Central memory CD4-positive, alpha-beta T cell (primary cell): ENCODE data around the gene CLEC5A.
"Not testable (repeated sequence)": the region's sequence is repeated elsewhere in the genome, so short reads cannot be mapped to it uniquely, and the experiment has no call there.

ENCODE experiments used
- DNase-seq: peaks from one replicate; pipeline ENCODE4 v3.0.0; 2022

CLEC5A gene

GRCh38 chr7:141945356-141945755 lies 1.4 kb downstream of the CLEC5A start:
- no peak for DNase-seq

DNA sequence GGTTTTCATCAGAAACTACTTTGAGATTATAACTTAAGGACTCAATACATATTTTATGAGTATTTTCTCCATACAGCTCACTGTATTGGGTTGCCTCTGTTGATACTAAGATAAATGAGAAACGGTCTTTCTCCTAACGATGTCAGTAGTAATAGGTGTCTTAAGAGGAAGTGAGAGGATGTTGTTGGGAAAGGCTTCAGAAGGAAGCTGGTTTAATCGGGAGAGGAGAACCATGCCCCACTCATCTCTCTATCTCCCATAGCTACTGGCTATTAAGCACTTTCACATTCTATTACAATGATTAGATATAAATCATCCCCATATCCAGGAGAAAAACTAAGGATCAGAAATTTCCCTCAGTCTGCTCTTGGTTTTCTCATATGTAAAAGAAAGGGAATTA lies 2.0 kb downstream of the CLEC5A start:
- no peak for DNase-seq

GRCh38 chr7:141943846-141944245 lies 2.9 kb downstream of the CLEC5A start:
- no peak for DNase-seq

- DNase-seq = no peak
These were observed 5.7 kb downstream of the CLEC5A start for GRCh38 chr7:141941075-141941474.

GRCh38 chr7:141930211-141930610 lies 16.6 kb downstream of the CLEC5A start:
- DNase-seq = no peak

GRCh38 chr7:141928845-141929195 lies 18.0 kb downstream of the CLEC5A start:
- no peak for DNase-seq

DNA sequence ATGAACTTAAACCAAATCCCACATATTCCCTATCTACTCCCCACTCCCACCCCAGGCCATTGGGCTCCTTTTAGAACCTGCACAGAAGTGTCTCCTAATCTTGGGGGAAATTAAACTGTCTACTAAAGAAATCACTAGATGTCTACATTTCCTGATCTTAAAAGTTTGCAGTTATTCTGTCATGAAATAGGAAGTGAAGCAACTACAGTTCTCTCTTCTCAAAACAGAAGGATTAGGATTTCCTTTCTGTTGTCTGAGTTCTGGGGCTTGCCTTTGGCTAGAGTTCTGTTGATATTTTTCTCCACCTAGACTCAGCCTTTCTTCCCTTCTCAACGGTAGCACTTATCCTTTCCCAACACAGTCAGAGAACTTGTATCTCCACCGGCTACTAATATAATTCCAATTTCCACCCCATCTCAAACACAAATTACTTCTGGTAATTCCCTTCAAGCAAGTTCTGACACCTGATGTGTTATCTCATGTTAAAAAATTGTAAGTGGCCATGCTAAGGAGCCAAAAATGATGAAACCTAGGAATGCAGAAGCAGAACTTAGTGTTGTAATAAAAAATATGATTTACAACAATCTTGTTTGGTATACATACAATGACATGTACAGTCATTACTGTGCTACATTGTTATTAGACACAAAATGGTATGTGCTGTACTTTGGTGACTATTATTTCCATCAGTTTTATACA lies 18.5 kb downstream of the CLEC5A start:
- DNase-seq = no peak

DNA sequence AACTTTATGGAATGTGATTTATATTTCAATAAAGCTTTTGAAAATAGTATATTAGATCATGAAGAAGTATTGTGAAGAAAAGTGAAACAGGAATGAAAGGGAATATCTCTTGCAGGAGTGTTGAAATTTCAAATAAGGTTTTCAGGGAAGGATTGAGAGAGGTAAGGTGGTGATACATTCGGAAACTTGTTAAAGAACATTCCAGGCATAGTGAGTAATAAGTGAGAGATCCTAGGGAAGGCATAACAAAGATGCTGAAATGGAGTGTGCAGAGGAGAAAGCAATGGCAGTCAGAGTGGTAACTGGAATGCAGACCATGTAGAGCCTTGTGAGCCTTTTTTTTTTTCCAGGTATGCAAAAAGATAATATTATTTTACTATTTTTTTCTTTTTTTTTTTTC lies 26.5 kb downstream of the CLEC5A start:
- DNase-seq = no peak

DNA sequence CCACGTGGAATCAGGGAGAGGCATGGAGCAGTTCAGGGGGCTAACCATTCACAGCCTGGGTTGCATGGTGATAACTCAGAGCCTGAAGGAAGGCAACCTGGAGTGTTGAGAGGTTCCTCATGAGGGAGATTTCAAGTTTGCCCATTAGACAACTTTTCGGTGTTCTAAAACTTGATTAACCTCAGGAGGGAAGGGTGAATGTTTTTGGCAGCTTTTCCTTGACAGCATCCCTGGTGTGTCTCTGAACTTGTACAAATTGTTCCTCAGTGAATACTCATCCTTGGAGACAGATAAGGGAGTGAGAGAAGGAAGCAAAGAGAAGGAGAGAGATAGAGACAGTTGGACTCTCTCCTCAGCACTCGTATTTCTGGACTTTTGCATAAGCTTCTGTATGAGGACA lies 30.7 kb downstream of the CLEC5A start, which contains the start of gene OR9A4:
OR9A4 (plus strand) TSS at position 301 of the 400 bp plus-strand sequence. CDS start 2,477 bp downstream, outside the sequence.
- DNase-seq = no peak

DNA sequence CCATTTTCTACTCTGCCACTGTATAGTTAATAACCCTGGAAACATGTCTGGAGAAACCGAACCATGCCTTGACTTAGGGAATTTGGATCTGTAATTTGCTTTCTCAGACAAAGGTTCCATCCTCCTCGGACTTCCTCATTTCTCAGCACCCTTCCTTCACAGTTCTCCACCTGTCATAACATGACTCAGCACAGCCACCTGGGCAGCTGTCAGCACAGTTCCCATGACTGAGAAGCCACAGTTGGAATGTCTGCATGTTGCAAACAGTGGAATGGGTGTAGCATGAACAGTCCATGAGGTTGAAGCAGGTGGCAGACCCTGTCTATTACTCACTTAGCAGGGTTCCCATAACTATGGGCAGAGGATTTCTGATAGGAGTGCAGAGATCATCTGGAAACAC lies 31.2 kb downstream of the CLEC5A start:
- no peak for DNase-seq

- DNase-seq = no peak
These were observed 35.4 kb downstream of the CLEC5A start for GRCh38 chr7:141911391-141911790.

- no peak for DNase-seq
These were observed 40.5 kb downstream of the CLEC5A start for GRCh38 chr7:141906285-141906684.

GRCh38 chr7:141899366-141899765 lies 47.4 kb downstream of the CLEC5A start:
- DNase-seq = not testable (repeated sequence)

DNA sequence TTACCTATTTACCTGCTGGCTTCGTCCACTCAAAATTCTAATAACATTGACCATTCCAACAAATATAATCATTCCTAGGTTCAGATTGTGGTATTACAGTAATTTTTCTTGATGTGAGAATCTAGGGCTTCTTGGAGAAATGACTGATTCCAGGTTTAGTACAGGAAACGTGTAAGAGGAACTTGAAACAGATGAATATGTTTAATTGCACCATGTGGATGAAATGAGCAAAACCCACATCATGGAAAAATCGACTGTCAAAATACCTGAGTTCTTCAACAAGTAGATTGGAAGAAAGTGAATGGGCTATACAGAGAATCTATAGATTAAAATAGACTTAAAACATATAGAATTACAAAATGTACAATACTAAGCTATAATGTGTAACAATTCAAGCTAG lies 55.4 kb downstream of the CLEC5A start:
- DNase-seq = no peak

DNA sequence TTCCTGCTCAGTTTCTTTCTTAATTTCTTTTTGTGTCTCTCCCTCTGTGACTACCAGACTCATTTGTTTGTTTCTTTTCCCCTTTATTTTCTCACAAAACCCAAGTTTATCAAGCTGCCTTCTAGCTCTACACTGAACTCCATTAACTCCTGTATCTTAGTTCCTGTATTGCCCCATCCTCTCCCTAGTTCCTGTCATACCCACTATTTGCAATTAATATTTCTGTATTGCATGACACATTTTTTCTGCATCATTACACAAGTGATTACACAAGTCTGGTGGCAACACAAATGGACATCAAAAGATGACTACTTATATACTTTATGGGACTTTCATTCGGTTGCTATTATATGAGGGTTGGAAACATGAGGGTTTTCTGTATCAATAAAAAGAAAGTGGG lies 57.5 kb downstream of the CLEC5A start:
- no peak for DNase-seq

DNA sequence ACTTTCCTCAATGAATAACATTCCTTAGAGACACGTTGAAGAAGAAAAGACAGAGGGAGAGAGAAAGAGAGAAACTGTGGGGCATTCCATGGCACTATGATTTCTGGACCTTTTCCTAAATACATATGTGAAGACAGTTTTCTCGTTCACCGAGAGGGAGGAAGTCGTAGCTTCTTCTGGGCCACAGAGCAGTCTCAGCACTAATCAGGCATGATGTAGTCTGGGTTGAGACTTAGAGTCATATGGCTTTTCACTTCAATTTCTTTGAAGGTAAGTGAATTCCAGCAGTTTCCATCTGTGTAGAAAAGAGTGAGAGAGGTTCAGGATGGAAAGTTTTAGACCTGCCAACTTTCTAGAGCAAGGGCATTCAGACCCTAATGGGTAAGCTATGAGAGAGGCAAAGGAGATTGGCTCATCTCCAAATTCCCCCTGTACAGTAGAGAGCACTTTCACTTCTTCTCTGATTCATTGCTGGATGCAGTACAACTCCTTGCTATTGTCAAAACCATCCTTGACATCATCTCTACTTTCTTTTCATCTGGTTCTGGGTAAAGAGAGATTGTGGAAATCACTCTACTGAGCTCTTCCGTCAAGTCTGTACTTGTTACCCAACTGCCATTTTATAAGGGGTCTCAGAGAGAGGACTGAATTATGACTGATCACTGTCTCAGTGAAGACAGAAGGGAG lies 62.1 kb downstream of the CLEC5A start:
- no peak for DNase-seq

- no peak for DNase-seq
These were observed 65.8 kb downstream of the CLEC5A start for GRCh38 chr7:141880960-141881359.

DNA sequence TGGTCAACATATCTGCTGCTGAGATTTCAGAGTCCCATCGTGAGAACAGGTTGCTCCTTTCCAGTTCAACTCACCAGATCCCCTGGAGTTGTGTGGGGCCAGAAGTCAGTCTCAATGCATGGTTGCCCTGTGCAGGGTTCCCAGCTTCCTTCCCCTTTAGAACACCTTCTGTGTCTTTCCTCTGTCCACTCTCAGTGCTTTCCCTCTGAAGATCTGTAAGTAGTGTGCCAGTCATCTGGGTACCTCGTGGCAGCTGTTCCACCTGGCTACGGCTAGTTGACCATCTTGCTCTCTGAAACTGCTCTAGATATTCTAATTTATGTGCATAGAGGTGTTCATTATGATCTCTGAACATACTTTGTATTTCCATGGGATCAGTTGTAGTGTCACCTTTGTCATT lies 69.4 kb downstream of the CLEC5A start:
- no peak for DNase-seq
